HL-60 (cell line): ENCODE measurements around the gene ZMYND8.

Experiments used
- CTCF ChIP-seq: IDR thresholded peaks from one replicate; pipeline ENCODE4 v1.5.1; 2011; ENCODE audit warnings: low read length, control low read depth, inconsistent platforms; ENCODE audit not compliant: insufficient read depth
- GABPA ChIP-seq: IDR thresholded peaks from 2 replicates; pipeline ENCODE4 v1.6.1; 2012; ENCODE audit warnings: low read depth
- POLR2AphosphoS5 ChIP-seq: IDR thresholded peaks from 2 replicates; pipeline ENCODE4 v1.6.1; 2012; ENCODE audit warnings: low read depth
- TF ChIP-seq, protein P1 (sequence below): IDR thresholded peaks from 2 replicates; pipeline ENCODE4 v1.6.1; 2012; ENCODE audit warnings: low read depth; ENCODE audit not compliant: insufficient replicate concordance

DNA sequence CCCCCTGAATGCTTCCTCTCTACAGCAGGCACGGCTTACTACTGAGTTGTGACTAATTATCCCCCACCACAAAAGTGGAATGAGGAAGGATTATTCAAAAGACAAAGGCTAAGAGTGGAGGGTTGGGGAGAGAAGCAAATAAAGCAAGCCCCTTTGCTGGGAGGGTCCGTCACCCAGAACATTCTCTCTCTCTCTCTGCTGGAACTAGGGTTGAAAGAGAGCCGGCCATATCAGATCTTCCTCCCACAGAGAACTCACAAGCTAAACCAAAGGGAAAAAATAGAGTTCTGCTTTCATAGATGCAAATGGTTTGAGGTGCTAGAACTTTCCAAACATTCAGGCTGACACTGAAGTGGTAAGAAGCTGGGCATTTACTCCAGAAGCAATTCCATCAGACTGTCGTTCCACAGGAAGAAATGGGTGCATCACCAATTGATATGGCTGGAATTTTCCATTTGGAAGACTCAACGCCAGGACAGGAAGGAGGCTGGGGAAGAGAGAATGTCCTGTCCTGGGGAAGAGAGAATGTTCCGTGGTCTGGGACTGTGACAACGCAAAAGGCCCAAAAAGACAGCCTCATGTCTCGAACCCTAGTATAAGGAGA lies 7.9 kb downstream of the ZMYND8 start:
- no peak for TF ChIP-seq CTCF
- TF ChIP-seq GABPA, result no peak
- TF ChIP-seq POLR2AphosphoS5, result no peak
- TF ChIP-seq, protein P1, sequence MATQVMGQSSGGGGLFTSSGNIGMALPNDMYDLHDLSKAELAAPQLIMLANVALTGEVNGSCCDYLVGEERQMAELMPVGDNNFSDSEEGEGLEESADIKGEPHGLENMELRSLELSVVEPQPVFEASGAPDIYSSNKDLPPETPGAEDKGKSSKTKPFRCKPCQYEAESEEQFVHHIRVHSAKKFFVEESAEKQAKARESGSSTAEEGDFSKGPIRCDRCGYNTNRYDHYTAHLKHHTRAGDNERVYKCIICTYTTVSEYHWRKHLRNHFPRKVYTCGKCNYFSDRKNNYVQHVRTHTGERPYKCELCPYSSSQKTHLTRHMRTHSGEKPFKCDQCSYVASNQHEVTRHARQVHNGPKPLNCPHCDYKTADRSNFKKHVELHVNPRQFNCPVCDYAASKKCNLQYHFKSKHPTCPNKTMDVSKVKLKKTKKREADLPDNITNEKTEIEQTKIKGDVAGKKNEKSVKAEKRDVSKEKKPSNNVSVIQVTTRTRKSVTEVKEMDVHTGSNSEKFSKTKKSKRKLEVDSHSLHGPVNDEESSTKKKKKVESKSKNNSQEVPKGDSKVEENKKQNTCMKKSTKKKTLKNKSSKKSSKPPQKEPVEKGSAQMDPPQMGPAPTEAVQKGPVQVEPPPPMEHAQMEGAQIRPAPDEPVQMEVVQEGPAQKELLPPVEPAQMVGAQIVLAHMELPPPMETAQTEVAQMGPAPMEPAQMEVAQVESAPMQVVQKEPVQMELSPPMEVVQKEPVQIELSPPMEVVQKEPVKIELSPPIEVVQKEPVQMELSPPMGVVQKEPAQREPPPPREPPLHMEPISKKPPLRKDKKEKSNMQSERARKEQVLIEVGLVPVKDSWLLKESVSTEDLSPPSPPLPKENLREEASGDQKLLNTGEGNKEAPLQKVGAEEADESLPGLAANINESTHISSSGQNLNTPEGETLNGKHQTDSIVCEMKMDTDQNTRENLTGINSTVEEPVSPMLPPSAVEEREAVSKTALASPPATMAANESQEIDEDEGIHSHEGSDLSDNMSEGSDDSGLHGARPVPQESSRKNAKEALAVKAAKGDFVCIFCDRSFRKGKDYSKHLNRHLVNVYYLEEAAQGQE, result no peak
